T-helper 1 cell (primary cell): Measurements from ENCODE around the gene COPZ1.

Experiments used
- DNase-seq, 5 donors: peaks; one replicate each; pipeline ENCODE4 v3.0.0-alpha.2; 2012 to 2020

Gene COPZ1

GRCh38 chr12:54398995-54399793 is 74.3 kb downstream of the COPZ1 start:
- peak; percentile 61 to 85 (median 79) for DNase-seq

- no peak for DNase-seq
Measured at GRCh38 chr12:54401119-54401518, 76.2 kb downstream of the COPZ1 start.
